ENCODE results near the gene MELK. TPM values are rescaled to one million over a fixed set of nuclear protein-coding genes. Genes with fewer than 3 reads are reported as not detected.

MELK gene
- total RNA-seq, 1 experiment from 2014 or later, result 87.8 TPM

- Histone ChIP-seq H3K9me3 (ENCODE audit: low read depth, low read length, poor library complexity, severe bottlenecking) (no peaks in the 10 kb centered on the region), H3K4me1 (ENCODE audit: insufficient read depth, low read length, poor library complexity, severe bottlenecking) (no peaks in the 10 kb centered on the region), H3K4me3 (ENCODE audit: low read depth, low read length, poor library complexity, severe bottlenecking) (no peak overlapping the region), H3K36me3 (ENCODE audit: insufficient read depth, low read length, poor library complexity, severe bottlenecking) (peaks cover 47% of the 10 kb centered on the region), H3K27me3 (replicated peaks; ENCODE audit: insufficient read depth, low read depth, low read length, poor library complexity) (no peaks in the 10 kb centered on the region), H3K27ac (ENCODE audit: low read depth, low read length, poor library complexity, severe bottlenecking) (no peak overlapping the region)
- no TSS peak for BruUV-seq (replicated peaks)
- ChIA-PET CTCF (no interaction called here), POLR2A (ENCODE audit: low non-redundant PET) (interaction anchor here (0.6 to 0.7 kb wide), 2 partner anchors 12 to 104 kb away, joined by 5 to 7 read pairs; no protein-coding TSS in a partner anchor)
- no peak for DNase-seq (ENCODE audit: low spot score)
- intact Hi-C loops (cut with micrococcal nuclease; ENCODE audit: unreplicated experiment), result no loop called here
- TF ChIP-seq EZH2 (IDR thresholded peaks at IDR 0.05; ENCODE audit: borderline replicate concordance, low read depth, low read length, poor library complexity, severe bottlenecking) (no peak), CTCF (conservative IDR thresholded peaks at IDR 0.05; ENCODE audit: low read depth, low read length) (no peak)
Measured at GRCh38 chr9:36584620-36585460, 12.1 kb downstream of the MELK start.

- TSS peak; percentile 11 for BruUV-seq (replicated peaks)
- ChIA-PET CTCF (no interaction called here), POLR2A (ENCODE audit: low non-redundant PET) (no interaction called here)
- Histone ChIP-seq H3K36me3 (ENCODE audit: insufficient read depth, low read length, poor library complexity, severe bottlenecking) (peaks cover 74% of the 10 kb centered on the region), H3K27me3 (replicated peaks; ENCODE audit: insufficient read depth, low read depth, low read length, poor library complexity) (no peaks in the 10 kb centered on the region), H3K27ac (ENCODE audit: low read depth, low read length, poor library complexity, severe bottlenecking) (no peak overlapping the region), H3K4me1 (ENCODE audit: insufficient read depth, low read length, poor library complexity, severe bottlenecking) (no peaks in the 10 kb centered on the region), H3K4me3 (ENCODE audit: low read depth, low read length, poor library complexity, severe bottlenecking) (no peak overlapping the region), H3K9me3 (ENCODE audit: low read depth, low read length, poor library complexity, severe bottlenecking) (no peaks in the 10 kb centered on the region)
- TF ChIP-seq CTCF (conservative IDR thresholded peaks at IDR 0.05; ENCODE audit: low read depth, low read length) (no peak), EZH2 (IDR thresholded peaks at IDR 0.05; ENCODE audit: borderline replicate concordance, low read depth, low read length, poor library complexity, severe bottlenecking) (no peak)
- intact Hi-C loops (cut with micrococcal nuclease; ENCODE audit: unreplicated experiment), result no loop called here
- DNase-seq (ENCODE audit: low spot score), result no peak
Measured at GRCh38 chr9:36590231-36590630, 17.5 kb downstream of the MELK start.

- peaks cover 81% of the 10 kb centered on the region for H3K36me3 ChIP-seq (ENCODE audit: insufficient read depth, low read length, poor library complexity, severe bottlenecking)
- no TSS peak for BruUV-seq (replicated peaks)
- H3K9me3 ChIP-seq (ENCODE audit: low read depth, low read length, poor library complexity, severe bottlenecking), result no peaks in the 10 kb centered on the region
- TF ChIP-seq EZH2 (IDR thresholded peaks at IDR 0.05; ENCODE audit: borderline replicate concordance, low read depth, low read length, poor library complexity, severe bottlenecking) (no peak), CTCF (conservative IDR thresholded peaks at IDR 0.05; ENCODE audit: low read depth, low read length) (no peak)
- POLR2A ChIA-PET (ENCODE audit: low non-redundant PET), result no interaction called here
- H3K27me3 ChIP-seq (replicated peaks; ENCODE audit: insufficient read depth, low read depth, low read length, poor library complexity), result no peaks in the 10 kb centered on the region
- H3K27ac ChIP-seq (ENCODE audit: low read depth, low read length, poor library complexity, severe bottlenecking), result no peak overlapping the region
- H3K4me1 ChIP-seq (ENCODE audit: insufficient read depth, low read length, poor library complexity, severe bottlenecking), result peaks cover 6% of the 10 kb centered on the region
- CTCF ChIA-PET, result interaction anchor here (0.6 kb wide), 1 partner anchor 866 kb away, joined by 3 read pairs; no protein-coding TSS in a partner anchor
- DNase-seq (ENCODE audit: low spot score), result no peak
- H3K4me3 ChIP-seq (ENCODE audit: low read depth, low read length, poor library complexity, severe bottlenecking), result no peak overlapping the region
- intact Hi-C loops (cut with micrococcal nuclease; ENCODE audit: unreplicated experiment), result no loop called here
Measured at GRCh38 chr9:36592801-36593583, 20.3 kb downstream of the MELK start.
